ENCODE results near the gene USP1.

Gene USP1, protein sequence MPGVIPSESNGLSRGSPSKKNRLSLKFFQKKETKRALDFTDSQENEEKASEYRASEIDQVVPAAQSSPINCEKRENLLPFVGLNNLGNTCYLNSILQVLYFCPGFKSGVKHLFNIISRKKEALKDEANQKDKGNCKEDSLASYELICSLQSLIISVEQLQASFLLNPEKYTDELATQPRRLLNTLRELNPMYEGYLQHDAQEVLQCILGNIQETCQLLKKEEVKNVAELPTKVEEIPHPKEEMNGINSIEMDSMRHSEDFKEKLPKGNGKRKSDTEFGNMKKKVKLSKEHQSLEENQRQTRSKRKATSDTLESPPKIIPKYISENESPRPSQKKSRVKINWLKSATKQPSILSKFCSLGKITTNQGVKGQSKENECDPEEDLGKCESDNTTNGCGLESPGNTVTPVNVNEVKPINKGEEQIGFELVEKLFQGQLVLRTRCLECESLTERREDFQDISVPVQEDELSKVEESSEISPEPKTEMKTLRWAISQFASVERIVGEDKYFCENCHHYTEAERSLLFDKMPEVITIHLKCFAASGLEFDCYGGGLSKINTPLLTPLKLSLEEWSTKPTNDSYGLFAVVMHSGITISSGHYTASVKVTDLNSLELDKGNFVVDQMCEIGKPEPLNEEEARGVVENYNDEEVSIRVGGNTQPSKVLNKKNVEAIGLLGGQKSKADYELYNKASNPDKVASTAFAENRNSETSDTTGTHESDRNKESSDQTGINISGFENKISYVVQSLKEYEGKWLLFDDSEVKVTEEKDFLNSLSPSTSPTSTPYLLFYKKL

DNA sequence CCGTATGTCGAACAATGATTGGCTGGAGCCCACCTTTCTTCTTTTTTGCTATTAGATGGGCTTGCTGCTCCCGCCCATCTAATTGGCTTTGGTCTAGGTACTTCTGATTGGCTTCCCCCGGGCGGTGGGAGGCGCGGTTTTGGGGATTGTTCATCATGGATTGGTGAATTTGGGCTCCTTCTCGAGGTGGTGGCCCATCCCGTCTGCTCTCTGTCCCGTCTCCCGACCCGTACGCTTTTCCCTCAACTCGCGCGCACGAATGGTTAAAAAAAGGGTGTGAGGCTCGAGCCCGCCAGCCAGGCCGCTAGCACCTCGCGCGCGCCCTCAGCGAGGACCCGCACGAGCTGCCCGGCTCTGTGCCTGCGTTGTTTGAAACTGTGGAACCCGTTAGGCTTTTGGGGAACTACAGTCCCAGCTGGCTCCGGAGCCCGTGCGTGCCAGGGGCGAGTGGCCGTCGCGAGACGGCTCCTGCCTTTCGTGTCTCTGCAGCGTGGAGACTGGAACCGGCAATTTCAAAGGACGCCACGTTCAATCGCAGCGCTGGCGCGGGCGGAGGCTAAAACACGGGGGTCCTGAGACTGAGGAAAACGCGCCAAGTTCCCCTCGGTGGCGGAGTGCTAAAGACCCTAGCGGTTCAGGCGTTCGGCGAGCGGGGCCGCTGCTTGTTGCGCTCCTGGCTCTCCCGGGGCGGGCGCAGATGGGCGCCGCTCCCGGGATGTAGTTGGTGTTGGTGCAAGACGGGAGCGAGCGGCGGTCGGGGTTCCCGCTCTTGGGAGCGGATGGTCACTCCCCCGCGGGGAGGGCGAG, at the start of gene USP1:
TSS of gene USP1 (plus strand) at position 584 of the 807 bp plus-strand sequence. CDS start 2,819 bp downstream, outside the sequence.
- peak; percentile 99 for DNase-seq (ENCODE audit: low read depth)

- no peak for DNase-seq (ENCODE audit: low read depth)
These were observed 47.3 kb upstream of the USP1 start for GRCh38 chr1:62389531-62389930.

DNA sequence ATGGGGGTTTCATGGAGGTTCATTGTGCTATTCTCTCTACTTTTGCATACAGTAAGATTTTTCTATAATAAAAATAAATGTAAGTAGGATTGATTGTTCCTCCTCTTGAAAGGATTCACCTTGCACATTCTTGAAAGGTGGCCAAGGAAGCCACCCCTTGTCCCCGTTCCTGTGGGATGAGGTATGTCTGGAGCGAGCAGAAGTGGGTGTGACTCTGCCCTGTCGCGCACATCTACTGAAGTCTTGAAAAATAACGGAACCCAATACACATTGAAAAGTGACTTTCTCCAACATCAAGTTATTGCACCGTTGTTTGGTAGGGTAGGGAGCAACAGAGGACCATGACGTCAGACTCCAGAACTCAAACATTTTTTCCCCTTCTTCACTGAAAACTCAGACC, 46.8 kb upstream of the USP1 start:
- DNase-seq (ENCODE audit: low read depth) = no peak

DNA sequence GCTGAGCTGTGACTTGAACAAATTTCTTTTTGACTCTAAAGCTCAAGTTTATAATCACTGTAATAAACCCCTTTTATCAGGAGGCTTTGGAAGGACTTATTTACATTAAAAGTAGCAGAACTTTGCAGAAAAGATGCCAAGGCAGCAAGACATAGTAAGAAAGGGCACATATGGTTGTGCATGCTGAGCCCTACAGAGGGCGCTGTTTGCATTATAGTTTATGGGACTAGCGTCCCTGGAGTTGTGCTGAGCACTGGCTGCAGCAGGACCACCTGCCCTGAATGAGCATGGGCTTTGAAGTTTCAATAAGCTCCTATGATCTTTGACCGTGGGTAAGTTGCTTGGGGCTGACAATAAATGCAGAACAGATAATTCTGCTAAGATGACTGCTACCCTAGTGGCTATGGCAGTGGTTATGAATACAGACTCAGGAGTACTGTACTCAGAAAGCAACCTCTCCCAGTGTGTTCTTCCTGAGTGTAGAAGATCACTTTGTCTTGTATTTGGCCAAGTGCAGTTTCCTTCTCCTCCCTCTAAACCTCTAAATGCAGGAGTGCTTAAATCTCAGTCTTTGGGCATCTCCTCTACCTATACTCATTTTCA, 45.4 kb upstream of the USP1 start:
- no peak for DNase-seq (ENCODE audit: low read depth)

DNA sequence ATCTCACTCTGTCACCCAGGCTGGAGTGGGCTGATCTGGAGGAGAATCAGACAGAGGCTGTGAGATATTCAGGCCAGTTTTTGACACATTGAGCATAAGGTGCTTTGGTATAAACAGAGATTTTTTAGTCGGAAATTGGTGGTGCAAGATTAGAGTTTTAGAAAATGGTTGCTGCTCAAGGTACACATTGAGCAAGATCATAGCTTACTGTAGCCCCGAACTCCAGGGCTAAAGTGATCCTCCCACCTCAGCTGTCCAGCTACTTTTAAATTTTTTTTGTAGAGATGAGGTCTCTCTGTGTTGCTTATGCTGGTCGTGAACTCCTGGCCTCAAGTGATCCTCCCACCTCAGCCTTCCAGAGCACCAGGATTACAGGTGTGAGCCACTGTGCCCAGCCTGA, 43.9 kb upstream of the USP1 start:
- DNase-seq (ENCODE audit: low read depth) = no peak

GRCh38 chr1:62394646-62395045, 42.2 kb upstream of the USP1 start:
- no peak for DNase-seq (ENCODE audit: low read depth)

- no peak for DNase-seq (ENCODE audit: low read depth)
These were observed 41.6 kb upstream of the USP1 start for GRCh38 chr1:62395291-62395690.

DNA sequence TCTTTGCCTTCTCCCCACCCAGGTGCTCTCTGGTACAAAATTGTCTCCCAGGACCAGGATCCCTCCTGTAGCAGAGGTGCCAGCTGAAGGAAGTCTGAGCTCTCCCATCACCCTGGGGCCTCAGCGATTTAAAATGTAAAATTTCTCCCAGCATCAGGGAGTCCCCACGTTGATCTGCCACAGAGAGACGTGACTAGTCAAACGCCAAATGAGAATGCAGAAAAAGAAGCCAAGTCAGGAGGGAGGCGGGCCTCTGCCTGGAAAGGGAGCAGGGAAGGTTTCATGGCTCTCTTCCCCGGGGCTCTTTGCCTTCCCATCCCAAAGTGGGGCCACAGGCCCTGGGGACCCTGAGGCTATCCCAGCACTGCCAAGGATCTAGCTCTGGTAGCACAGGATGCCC, 40.0 kb upstream of the USP1 start:
- DNase-seq (ENCODE audit: low read depth) = no peak

GRCh38 chr1:62397301-62397700, 39.5 kb upstream of the USP1 start:
- no peak for DNase-seq (ENCODE audit: low read depth)

- peak; percentile 52 for DNase-seq (ENCODE audit: low read depth)
These were observed 38.5 kb upstream of the USP1 start for GRCh38 chr1:62398377-62398776.

DNA sequence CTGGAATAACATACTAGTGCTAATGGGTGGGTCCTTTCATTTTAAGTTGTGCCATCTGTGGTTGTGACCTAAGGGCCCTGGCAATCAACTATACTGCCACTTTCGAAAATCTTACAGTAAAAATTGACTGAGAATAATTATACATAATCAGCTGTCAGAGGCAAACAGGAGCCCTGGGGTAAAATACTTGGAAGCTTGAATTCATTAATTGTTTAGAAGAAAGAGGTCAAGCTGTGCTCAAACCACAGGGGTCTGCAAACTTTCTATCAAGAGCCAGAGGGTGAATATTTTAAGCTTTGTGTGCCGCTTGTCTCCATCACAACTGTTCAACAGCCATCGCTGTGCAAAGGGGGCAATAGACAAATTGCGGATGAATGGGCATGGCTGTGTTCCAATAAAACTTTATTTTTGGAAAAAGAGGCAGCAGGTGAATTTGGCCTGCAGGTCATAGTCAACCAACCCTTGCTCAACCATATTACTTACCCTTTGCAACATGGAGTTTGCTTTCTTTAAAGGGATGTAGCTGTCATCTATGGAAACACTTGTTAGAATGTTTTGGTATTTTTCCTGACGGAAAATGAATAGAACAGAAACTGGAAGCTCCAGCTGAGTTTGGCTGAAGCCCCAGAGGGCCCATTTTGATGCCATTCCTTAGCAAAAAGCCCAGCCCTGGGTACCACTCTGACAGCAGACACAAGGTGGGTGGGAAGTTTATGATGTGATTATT, 35.7 kb upstream of the USP1 start:
- DNase-seq (ENCODE audit: low read depth) = no peak

GRCh38 chr1:62405247-62405646, 31.6 kb upstream of the USP1 start:
- no peak for DNase-seq (ENCODE audit: low read depth)

DNA sequence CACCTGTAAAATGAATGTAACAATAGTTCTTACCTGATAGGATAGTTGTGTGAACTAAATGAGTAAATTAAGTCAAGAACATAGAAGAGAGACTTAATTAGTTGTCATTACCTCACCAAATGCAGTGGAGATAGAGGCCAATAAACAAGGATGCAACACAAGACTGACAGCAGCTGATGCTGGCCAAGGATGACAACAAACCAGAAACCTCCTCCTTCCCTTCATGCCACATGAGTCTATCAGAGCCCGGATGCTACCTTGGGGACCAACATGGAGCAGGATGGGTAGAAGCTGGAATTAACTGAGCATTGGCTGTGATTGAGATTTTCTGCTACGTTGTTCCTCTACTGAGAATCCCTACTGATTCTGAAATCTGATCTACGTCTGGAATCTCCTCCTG, 30.3 kb upstream of the USP1 start:
- DNase-seq (ENCODE audit: low read depth) = no peak

DNA sequence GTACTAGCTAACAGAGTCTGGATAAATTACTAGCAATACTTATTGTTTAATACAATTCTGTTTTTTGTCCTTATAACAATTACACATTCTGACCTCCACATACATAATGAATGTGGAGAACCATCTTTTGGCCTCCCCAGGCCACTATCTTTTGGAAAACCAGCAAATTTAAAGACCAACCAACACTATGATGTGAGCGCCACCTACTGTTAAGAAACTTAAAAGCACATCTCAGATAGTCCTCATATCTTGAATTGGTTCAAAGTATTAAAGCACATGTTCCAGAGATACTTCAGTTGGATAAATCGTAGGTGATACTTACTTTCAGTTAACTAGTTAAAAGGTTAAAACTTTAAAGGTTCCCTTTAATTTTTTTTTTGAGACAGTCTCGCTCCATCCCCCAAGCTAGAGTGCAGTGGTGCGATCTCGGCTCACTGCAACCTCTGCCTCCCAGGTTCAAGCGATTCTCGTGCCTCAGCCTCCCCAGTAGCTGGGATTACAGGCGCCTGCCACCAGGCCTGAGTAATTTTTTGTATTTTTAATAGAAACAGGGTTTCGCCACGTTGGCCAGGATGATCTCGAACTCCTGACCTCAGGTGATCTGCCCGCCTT, 29.3 kb upstream of the USP1 start:
- peak; percentile 20 for DNase-seq (ENCODE audit: low read depth)

- no peak for DNase-seq (ENCODE audit: low read depth)
These were observed 21.2 kb upstream of the USP1 start for GRCh38 chr1:62415687-62416086.

DNA sequence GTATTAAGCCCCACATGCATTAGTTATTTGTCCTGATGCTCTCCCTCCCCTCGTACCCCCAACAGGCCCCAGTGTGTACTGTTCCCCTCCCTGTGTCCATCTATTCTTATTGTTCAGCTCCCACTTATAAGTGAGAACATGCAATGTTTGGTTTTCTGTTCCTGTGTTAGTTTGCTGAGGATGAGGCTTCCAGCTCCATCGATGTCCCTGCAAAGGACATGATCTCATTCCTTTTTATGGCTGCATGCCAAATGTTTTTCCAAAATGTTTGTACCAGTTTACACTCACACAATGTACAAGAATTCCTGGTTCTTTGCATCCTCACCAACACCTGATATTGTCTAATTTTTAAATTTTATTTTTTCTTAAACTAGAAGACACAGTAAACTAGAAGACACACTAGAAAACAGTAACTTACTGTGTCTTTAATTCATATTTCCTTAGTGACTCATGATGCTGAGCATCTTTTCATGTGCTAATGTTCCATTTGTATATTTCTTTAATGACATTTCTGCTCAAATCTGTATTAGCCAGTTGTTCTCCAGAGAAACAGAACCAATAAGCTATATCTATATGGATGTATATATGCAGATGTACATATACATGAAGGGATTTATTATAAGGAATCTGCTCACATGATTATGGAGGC, 19.4 kb upstream of the USP1 start:
- DNase-seq (ENCODE audit: low read depth) = no peak

GRCh38 chr1:62420214-62420613, 16.6 kb upstream of the USP1 start:
- no peak for DNase-seq (ENCODE audit: low read depth)

DNA sequence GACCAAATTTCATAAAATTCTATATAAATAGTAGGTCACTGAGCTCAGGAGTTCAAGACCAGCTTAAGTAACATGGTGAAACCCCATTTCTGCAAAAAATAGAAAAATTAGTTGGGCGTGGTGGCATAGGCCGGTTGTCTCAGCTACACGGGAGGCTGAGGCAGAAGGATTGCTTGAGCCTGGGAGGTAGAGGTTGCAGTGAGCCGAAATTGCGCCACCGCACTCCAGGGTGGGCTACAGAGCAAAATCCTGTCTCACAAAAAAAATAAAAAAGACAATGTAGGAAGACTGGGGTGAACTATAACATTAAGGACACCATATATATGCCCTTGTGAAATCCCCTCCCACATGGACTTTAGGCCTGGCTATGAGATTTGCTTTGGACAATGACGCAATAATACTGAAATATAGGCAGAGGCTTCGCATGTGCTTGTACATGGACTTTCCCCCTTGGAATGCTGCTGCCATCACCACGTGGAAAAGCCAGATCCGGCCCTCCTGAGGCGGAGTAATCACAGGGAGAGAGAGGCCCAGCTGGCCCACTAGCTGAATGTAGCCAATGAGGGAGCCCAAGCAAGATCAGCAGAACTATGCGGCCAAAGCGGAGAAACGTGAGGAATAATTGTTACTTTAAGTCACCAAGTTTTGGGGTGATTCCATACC, 13.1 kb upstream of the USP1 start:
- no peak for DNase-seq (ENCODE audit: low read depth)

GRCh38 chr1:62424411-62424810, 12.4 kb upstream of the USP1 start:
- DNase-seq (ENCODE audit: low read depth) = no peak

DNA sequence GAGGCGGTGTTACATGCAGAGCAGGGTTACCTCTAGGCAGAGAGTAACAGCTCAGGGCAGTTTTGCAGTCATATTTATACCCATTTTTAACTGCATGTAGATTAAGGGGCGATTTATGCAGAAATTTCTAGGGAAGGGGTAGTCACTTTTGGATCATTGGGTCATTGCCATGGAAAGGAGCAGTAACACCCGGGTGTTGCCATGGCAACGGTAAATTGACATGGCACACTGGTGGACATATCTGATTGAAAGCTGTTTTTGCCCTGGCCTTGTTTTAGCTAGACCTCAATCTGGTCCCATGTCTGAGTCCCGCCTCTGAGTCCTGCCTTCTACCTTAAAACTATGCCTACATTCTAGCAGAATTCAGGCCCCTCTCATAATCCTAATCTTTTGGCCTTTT, 11.8 kb upstream of the USP1 start:
- DNase-seq (ENCODE audit: low read depth) = no peak
